ENCODE results near the gene BMP5. TPM values are rescaled to one million over a fixed set of nuclear protein-coding genes. Genes with fewer than 3 reads are reported as not detected.

BMP5 gene
- total RNA-seq: 2.2 and 2.4 TPM in 2 replicates
- long read RNA-seq, transcript BMP5-201 (7 exons, 3,952 nt): major isoform, 5 of 14 reads
- long read RNA-seq, partial matches to known transcripts: 5 of 14 reads
- long read RNA-seq, other reads (novel, unspliced or antisense): 4 of 14 reads

GRCh38 chr6:55875400-55875799 is at the start of gene BMP5:
Gene BMP5 (minus strand): TSS chr6:55875590. CDS start chr6:55874865, 725 bp downstream.
- Mint-ChIP-seq H3K4me3 (peak within 1 kb of the TSS; percentile 80), H3K9me3 (no peaks in the 10 kb centered on the region), H3K36me3 (ENCODE audit: low read depth) (no peaks in the 10 kb centered on the region), H3K4me1 (peaks cover 25% of the 10 kb centered on the region), H3K27ac (ENCODE audit: unreplicated experiment) (peak within 1 kb of the TSS; percentile 29), H3K27me3 (ENCODE audit: low read depth) (no peaks in the 10 kb centered on the region)
- TF ChIP-seq CTCF (conservative IDR thresholded peaks at IDR 0.05): no peak
- no peak for DNase-seq (ENCODE audit: low read depth, low spot score)

DNA sequence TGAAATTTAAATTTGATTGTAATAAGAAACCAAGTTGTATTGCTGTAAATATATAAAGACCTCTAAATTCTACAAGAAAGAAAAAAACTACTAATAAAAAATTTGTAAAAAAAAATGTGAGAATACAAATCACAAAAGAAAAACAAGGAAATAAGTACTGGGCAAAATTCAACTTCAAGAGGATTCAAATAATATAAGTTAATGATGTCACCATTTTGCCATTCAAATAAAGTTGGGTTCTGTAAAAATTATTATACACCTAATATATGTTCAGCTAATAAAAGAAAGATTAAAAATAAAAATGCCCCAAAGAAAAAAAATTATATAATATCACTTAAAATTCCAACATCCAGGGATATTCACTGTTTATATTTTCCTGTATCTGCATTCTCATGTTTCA is 47.0 kb upstream of the BMP5 start:
- Mint-ChIP-seq H3K36me3 (ENCODE audit: low read depth) (no peaks in the 10 kb centered on the region), H3K9me3 (no peaks in the 10 kb centered on the region), H3K4me1 (no peaks in the 10 kb centered on the region), H3K27ac (ENCODE audit: unreplicated experiment) (no peak overlapping the region), H3K4me3 (no peak overlapping the region), H3K27me3 (ENCODE audit: low read depth) (no peaks in the 10 kb centered on the region)
- no peak for TF ChIP-seq CTCF (conservative IDR thresholded peaks at IDR 0.05)
- no peak for DNase-seq (ENCODE audit: low read depth, low spot score)

DNA sequence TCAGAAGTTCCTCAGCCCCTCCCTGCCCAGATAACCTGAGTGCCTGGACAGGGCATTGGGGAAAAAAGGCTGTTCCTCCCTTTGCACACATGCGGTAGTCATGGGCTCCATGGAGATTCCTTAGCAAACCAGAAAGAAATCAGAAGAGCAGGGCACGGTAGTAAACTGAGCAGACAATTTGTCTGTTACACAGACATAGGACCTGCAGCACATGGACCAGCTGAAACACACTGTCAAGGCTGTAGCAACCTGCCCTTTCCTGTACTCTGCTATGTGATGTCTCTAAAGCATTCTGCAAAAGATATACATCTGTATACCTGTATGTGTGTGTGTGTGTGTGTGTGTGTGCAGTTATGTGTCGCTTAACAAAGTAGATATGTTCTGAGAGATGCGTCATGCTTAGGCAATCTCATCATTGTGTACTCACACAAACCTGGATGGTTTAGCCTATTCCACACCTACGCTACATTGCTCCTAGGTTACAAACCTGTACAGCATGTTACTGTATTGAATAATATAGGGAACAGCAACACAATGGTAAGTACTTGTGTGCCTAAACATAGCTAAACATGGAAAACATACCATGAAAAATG is 44.4 kb upstream of the BMP5 start:
- no peaks in the 10 kb centered on the region for H3K9me3 Mint-ChIP-seq
- DNase-seq (ENCODE audit: low read depth, low spot score): no peak
- H3K4me3 Mint-ChIP-seq: no peak overlapping the region
- H3K27ac Mint-ChIP-seq (ENCODE audit: unreplicated experiment): no peak overlapping the region
- no peak for TF ChIP-seq CTCF (conservative IDR thresholded peaks at IDR 0.05)
- no peaks in the 10 kb centered on the region for H3K36me3 Mint-ChIP-seq (ENCODE audit: low read depth)
- H3K4me1 Mint-ChIP-seq: no peaks in the 10 kb centered on the region
- H3K27me3 Mint-ChIP-seq (ENCODE audit: low read depth): no peaks in the 10 kb centered on the region

DNA sequence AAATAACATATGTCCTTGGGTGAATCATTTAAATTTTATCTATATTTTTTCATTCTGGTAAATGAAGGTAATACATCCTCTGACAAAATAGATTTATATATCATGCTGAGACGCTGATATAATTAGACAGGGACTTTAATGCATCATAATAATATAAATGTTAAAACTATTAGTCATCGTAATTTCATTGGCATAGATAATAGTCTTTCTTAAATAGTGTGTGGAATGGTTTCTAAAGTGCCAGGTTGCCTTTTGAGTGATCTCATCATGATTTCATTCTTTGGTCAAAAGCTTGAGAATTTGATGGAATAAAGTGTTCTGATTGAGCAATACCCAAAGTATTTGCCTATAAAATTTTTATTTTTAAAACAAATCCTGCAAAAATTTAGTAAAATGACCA is 43.2 kb upstream of the BMP5 start:
- TF ChIP-seq CTCF (conservative IDR thresholded peaks at IDR 0.05): no peak
- Mint-ChIP-seq H3K4me1 (no peaks in the 10 kb centered on the region), H3K27me3 (ENCODE audit: low read depth) (no peaks in the 10 kb centered on the region), H3K27ac (ENCODE audit: unreplicated experiment) (no peak overlapping the region), H3K4me3 (no peak overlapping the region), H3K9me3 (no peaks in the 10 kb centered on the region), H3K36me3 (ENCODE audit: low read depth) (no peaks in the 10 kb centered on the region)
- no peak for DNase-seq (ENCODE audit: low read depth, low spot score)

DNA sequence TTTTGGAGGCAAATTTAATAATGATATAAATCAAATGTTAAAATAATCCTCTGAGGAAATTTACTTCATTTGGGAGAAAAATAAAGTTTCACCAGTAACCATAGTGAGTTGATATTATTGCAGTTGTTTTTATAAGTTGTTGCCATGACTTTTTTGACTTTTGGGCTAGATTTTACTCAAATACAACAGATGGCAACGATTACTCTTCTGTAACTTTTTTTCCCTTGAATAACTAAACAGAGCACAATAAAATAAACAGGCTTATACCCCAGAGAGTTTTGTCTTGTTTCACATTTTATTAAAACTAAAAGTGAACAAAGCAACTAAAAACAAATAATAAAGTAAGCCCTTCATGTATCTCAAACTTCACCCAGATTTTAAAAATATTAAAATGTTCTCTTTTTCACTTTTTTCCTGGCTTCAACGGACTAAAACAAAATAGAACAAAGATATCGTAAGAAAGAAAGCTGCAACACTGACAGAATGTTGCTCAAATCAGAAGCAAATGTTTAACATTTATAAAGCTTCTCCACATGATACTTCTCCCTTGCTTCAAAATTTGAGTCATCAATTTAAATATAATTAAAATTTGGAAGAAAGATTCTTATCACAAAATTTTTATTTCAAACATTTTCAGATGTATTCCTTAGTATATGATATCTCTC is 42.5 kb upstream of the BMP5 start:
- Mint-ChIP-seq H3K4me3 (no peak overlapping the region), H3K4me1 (no peaks in the 10 kb centered on the region), H3K36me3 (ENCODE audit: low read depth) (no peaks in the 10 kb centered on the region), H3K27ac (ENCODE audit: unreplicated experiment) (no peak overlapping the region), H3K9me3 (no peaks in the 10 kb centered on the region), H3K27me3 (ENCODE audit: low read depth) (no peaks in the 10 kb centered on the region)
- no peak for TF ChIP-seq CTCF (conservative IDR thresholded peaks at IDR 0.05)
- no peak for DNase-seq (ENCODE audit: low read depth, low spot score)

Data from neural crest cell (in vitro differentiated cells).